Stimulated activated CD8-positive, alpha-beta memory T cell treated with anti-CD3 and anti-CD28 coated beads, Interleukin-12 subunit alpha, Interleukin-12 subunit beta, amount 100 ng/mL, for 24 hours (primary cell): ENCODE measurements around the gene DDA1.

Source experiments
- DNase-seq: peaks from one replicate; pipeline ENCODE4 v3.0.0-alpha.2; 2020; ENCODE audit errors: extremely low read depth

DDA1 gene

DNA sequence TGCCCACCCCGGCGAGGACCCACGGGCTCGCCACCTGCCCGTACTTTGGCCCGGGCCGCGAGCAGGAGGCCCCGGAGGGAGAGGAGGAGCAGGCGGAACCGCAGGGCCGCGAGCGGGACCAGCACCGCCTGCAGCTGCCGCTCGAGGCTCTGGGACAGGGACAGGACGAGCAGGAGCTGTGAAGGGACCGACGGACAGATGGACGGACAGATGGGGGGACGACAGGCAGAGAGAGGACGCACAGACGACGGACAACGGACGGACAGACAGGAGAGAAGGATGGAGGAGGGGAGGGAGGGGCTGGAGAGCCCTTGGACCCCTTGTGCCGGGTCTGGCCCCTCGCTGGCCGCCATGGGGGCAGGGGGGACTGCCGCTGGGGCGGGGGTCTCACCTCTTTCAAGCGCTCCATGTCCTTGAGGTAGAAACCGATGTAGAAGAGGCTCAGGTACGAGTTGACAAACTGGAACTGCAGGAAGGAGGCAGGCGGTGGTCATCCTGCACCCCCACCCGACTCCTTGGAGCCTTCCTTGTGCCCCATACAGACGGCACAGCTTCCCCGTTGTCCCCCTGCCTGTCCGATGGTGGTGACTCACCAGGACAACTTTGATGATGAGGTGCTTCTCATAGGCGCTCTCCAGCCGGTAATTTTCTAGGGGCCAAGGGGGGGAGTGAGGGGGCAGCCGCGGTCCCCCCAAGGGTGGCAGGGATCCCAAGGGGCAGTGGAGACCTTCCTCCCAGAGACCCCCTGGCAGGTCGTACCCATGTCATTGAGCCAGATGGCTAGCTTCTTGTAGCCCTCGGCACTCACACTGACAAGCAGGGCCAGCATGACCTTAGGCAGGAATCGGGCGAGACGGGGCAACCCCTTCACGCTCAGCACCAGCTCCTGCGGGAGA, 20.3 kb downstream of the DDA1 start:
- DNase-seq: no peak

DNA sequence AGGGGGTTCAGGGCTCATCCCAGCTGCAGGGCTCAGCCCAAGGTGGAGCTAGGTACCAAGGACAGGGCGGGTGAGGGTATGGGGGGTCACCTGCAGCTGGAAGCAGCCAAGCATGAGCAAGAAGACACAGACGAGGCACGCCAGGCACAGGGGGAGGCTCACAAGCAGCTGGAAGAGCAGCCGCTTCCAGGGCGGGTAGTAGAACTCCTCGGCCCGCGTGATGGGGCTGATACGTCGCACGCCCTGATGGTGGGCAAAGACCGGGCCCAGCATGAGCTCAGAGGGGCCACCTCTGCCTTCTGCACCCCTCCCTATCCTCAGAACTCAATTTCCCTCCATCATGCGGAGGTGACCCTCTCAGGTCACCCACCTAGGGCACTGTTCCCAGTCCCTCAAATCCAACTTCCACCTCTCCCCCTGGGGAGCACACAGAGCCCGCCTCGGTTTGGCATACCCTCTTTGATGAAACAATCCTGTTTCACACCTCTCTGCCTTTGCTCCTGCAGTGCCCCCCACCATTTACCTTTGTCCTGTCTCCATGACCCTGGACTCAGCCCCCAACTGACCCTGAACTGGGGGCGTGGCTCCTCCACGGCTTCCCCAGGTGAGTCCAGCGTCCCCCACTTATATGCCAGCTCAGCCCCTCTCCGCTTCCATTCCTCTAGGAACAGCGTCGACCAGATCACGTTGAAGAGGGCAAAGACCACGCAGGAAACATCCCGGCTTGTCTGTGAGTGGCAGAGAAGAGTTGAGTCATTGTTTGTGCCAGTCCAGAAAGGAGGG, 21.1 kb downstream of the DDA1 start:
- DNase-seq: no peak

DNA sequence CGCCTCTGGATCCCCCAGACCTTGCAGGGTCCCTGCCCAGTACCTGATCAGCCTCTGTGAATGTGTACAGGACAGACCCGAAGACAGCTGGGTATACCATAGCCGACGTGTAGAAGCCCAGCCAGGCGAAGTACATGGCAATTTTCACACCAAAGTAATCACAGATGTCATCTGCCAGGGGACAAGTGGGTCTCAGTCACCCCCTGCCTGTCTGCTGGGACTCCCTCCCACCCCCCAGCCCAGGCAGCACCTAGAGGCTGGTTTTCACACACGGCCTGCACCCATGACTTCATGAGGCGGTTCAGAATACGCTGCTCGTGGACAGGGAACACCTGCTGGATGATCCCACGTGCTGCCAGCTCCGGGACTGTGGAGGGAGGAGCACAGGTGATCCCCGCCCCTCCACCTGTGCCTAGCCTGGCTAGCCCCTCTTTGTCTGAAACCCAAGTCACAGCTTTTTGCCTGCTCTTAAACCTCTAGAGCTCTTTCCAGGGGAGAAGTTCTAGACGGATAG, 21.7 kb downstream of the DDA1 start:
- no peak for DNase-seq

DNA sequence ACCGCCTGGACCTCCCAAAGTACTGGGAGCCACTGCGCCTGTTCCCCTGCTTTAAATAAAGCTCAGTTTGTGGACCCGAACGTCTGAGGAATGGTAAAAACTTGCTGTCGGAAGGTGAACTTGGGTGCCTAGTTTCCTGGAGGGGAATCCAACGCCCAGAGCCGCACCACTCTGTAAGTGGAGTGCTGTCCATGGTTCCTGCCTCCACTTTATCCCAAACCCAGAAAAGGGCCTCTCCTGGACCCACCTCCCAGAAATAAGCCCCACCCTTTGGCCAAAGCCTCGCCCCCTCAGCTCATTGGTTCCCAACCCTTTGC, 23.0 kb downstream of the DDA1 start:
- DNase-seq: no peak

DNA sequence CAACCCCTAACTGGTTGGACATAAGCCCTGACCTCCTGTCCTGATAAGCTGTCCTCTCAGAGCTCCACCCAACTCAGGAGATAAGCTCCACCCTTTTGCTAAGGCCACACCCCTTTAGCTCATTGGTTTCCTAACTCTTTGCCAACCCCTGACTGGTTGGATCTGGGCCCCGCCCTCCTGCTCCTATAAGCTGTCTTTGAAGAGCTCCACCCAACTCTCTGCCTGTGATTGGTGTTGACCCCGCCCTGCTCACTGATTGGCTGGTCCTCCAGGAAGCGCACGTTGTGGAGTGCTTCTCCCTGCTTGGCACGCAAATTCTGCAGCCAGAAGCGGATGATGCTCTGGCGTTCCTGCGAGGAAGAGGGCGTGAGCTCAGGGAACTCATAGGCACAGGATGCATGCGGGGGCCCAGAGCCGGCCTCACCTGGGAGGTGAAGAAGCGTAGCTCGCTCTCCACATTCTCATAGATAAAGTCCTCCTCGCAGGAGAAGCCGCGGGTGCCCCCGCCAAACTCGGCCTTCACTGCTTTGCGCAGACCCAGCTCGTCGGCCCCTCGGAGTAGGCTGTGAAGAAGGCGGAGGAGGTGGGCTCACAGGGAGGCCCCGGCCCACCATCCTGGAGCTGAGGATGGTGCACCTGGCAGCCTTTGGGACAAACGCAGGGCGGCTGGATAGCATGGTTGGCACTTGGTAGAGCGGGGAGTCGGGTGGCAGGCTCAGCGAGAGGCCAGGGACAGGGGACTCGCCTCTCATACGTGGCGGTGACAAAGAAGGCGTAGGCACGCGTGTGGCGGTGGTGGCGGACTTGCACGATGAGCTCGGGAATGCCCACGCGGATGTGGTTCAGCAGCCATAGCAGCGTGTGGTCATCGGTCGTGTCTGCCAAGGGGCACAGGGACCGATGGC, 23.6 kb downstream of the DDA1 start:
- no peak for DNase-seq

DNA sequence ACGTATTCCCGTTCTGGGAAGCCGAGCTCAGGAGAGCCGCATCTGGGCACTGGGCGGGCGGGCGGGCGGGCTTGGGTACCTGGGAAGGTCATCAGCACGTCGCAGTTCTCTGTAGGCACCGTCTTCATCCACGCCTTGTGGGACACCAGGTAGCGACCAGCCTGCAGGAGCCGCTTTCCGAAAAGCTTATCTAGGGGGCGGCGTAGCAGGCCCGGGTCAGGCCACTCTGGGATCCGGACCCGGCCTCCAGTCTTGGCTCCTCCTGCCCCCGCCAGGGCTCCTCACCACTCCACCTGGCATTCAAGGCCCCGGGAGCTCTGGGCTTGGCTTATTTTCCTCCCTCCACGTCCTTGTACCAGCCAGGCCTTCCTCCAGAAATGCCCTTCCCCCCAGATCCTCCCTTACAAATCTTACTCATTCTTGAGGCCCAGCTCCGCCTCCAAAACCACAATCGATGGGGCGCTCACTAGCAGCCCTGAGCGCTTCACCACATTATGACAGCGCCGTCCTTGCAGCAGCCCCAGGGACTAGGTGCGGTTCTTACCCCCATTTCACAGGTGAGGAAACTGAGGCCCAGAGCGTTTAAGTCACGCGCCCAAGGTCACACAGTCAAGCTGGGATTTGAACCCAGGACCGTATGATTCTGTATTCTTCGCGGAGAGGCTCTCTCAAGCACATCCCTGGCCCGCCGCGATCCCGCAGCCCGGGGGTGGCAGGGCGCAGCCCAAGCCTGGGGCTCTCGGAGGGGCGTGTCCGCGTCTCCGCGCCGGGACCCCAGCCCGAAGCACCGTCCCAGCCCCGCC, 24.4 kb downstream of the DDA1 start:
- DNase-seq: peak; percentile 58

DNA sequence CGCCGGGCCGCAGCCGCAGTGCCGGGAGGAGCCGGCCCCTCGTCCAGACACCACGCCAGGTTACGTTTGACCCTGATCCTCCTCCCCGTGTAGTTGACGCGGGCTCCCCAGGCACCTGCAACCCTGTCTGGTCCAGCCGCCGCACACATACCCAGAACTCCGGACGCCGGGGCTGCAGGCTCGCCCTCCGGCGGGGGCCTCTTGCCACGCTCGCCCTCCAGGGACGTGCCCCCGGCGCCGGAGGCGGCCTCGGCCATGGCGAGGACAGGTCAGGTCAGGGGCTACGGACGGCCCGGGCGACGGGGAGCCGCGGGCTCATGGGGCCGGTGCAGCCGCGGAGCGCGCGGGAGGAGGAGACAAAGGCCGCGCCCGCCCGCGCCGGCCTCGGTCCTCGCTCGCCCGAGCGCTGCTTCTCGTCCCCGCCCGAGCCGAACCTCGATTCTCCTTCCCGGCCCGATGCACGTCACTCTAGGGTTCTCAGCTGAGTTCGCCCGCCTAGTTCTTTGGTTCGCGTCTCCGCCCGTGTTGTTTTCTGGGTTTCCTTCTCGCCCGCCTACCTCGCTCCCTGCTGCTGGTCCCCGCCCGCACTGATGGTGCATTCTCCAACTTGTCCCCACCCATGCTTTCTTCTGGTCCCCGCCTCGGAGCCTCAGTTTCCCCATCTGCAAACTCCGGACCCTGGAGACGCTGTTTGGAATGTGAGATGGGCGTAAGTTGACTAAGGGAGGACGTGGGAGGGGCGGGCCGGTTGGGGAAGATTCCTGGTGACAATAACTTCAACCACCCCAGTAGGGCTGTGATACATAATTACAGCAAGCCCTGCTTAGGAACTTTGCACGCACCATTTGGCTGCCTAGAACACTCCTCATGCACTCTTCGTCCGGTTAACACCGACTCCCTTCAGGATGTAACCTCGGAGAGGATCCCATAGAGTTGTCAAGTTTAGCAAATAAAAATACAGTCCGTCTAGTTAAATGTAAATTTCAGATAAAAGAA, 25.3 kb downstream of the DDA1 start, which contains the start of gene ANO8:
Gene ANO8 (minus strand): TSS at position 442 of the 996 bp plus-strand sequence. CDS start 185 bp downstream, at position 257.
- DNase-seq: peak; percentile 87

DNA sequence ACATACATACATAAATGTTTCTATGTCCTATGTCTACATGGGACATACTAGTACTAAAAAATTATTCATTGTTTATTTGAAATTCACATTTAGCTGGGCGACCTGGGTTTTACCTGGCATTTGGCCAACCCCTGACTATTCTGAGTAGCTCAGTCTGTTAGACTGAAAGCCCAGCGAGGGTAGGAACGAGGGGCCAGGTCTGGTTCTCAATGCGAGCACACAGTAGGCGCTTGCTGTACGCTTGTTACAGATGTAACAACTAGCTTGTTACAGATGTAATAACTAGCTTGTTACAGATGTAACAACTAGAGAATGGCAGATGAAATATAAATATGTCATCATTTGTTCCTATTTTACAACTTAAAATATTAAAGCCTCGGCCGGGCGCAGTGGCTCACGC, 26.2 kb downstream of the DDA1 start:
- no peak for DNase-seq

DNA sequence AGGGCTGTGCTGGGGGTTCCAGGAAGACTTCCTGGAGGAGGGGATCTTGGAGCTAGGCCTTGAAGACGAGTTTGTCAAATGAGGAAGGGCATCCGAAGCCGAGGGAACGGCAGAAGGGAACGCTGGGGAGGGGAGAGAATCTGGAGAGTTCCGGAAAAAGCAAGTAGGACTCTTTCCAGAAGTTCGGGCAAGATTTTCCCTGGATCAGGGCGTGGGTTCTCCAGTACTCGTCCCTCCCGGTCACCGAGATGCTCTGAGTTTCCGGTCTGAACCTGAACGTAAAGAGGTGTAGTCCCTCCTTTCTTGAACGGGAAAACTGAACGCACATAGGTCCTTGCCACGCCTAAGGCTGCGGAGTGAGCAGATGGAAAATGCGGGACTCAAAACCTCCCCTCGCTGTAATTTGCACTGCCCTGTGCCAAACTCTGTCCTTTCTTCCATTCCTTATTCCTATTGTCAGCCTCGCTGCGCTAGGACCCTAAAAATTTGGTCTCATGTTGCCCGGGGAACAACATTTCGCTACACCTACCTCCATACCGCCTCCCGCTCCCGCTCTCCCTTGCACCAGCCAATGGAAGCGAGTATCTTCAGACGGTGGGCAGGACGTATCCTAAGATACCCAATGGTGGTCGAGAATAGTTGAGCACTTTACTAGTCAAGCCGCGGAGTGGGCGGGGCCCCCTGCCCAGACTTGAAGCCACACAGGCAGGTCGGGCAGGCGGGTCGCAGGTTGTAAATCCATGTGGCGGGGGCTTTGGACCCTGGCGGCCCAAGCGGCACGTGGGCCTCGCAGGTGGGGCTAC, 27.7 kb downstream of the DDA1 start, which contains the start of gene GTPBP3:
Gene GTPBP3 (plus strand): TSS at position 682 of the 803 bp plus-strand sequence. CDS start 59 bp downstream, at position 741.
- peak; percentile 97 for DNase-seq

DNA sequence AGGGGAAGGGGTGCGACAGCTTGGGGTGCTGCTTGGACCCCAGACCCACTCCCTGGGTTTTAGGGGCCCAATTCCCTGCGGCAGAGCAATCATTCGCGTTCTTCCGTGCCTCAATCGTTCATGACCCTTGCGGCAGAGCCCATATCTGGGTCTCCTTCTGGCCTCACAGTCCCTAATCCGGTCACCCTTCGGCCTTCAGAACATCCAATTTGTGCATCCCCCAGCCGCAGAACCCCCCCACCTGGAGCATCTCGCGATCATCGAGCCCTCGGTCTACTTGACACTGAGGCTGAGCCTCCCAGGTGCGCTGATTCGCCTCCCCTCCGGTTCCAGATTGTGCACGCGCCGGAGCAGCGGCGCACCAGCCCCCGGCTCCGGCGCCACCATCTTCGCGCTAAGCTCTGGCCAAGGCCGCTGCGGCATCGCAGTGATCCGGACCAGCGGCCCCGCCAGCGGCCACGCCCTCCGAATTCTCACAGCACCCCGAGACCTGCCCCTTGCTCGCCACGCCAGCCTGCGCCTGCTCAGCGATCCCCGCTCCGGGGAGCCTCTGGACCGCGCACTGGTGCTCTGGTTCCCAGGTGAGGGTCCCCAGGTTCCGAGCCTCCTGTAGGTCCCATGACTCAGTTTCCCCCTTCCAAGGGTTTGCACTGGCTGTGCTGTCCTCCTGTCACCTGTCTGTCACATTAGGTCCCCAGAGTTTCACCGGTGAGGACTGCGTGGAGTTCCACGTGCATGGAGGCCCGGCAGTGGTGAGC, 28.5 kb downstream of the DDA1 start:
- no peak for DNase-seq

DNA sequence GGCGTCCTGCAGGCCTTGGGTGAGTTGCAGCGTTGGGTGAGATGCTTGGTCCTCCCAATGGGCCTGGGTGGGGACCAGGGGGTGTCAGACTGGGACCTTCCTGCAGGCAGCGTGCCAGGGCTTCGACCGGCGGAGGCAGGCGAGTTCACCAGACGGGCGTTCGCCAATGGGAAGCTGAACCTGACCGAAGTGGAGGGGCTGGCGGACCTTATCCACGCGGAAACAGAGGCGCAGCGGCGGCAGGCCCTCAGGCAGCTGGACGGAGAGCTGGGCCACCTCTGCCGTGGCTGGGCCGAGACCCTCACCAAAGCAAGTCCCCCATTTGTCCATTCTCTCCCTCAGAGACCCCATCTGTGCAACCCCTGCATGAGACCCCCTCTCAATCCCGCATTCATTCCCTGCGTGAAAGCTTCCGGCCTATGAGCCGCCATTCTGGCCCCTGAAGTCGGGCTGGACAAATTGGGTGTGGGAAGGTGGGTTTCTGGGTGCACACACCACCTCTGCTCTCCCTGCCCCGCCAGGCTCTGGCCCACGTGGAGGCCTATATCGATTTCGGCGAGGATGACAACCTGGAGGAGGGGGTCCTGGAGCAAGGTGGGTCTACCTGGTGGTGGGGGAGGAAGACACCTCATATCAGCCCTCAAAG, 29.2 kb downstream of the DDA1 start:
- no peak for DNase-seq

DNA sequence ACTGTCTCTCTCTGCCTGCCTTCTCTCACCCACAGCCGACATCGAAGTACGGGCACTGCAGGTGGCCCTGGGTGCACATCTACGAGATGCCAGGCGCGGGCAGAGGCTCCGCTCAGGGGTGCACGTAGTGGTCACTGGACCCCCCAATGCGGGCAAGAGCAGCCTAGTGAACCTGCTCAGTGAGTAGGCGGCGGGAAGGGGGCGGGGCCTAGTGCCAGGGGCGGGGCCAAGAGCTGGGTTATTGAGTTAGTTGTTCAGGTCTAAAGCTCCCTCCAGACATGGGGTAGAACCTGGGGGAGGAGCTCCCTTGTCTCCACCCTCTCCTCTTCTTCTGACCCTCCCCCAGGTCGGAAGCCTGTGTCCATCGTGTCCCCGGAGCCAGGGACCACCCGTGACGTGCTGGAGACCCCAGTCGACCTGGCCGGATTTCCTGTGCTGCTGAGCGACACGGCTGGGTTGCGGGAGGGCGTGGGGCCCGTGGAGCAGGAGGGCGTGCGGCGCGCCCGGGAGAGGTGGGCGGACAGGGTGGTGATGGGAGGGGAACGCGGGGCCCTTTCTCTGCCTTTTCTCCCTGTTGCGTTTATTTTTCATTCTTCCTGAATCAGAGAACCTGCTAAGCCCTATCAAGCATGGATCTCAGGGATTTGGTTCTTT, 29.9 kb downstream of the DDA1 start:
- DNase-seq: no peak

DNA sequence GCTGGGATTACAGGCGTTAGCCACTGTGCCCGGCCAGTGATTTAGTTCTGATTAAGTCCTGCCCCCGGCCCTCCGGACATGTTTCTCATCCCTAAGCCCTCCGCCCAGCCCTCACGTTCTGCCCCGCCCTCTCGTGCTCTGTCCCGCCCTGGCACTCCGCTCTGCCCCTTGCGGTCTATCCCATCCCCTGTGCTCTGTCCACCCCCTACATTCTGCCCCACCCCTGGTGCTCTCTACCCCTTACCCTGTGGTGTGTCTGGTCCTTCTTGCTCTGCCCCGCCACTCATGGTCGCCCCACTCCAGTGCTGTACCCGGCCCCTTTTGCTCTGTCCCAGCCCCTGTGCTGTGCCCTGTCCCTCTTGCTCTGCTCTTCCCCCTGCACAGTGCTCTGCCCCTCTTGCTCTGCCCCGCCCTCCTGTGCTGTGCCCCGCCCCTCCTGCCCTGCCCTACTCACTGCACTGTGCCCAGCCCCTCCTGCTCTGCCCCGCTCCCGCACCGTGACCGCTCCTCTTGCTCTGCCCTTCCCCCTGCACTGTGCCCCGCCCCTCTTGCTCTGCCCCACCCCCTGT, 31.0 kb downstream of the DDA1 start:
- no peak for DNase-seq

DNA sequence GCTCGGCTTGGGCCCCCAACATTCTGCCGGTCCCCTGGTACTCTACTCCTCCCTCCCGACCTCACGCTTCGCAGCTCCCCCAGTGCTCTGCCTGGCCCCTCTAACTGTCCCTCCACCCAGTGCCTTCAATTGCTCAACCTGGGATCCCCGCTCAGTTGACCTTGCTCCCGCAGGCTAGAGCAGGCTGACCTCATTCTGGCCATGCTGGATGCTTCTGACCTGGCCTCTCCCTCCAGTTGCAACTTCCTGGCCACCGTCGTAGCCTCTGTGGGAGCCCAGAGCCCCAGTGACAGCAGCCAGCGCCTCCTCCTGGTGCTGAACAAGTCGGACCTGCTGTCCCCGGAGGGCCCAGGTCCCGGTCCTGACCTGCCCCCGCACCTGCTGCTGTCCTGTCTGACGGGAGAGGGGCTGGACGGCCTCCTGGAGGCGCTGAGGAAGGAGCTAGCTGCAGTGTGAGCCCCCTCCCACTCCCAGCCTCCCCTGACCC, 31.6 kb downstream of the DDA1 start:
- no peak for DNase-seq

DNA sequence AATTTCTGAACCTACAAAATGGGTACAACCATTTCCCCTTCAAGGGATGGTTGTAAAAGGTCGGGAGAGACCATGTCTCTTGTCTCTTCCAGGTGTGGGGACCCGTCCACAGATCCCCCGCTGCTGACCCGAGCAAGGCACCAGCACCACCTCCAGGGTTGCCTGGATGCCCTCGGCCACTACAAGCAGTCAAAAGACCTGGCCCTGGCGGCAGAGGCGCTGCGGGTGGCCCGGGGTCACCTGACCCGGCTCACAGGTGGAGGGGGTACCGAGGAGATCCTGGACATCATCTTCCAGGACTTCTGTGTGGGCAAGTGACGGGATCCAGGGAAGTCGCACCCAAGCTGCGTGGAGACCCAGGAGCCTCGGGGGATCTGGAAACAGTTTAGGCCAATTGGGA, 32.0 kb downstream of the DDA1 start:
- DNase-seq: no peak

DNA sequence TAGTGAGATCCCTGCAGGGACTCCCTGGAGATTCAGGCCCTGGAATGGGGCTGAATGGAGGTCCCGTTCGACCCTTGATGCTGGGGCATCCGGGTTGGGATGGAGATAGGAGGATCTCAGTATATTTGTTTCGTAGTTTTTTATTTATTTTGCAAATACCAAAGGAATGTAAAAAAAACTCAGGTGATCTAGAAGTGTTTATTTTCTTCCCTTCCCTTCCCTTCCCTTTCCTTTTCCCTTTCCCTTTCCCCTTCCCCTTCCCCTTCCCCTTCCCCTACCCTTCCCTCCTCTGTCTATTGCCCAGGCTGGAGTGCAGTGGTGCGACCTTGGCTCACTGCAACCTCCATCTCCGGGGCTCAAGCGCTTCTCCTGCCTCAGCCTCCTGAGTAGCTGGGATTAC, 32.5 kb downstream of the DDA1 start:
- DNase-seq: no peak
